ENCODE data around the gene PUM2. TPM values are rescaled to one million over a fixed set of nuclear protein-coding genes. Genes with fewer than 3 reads are reported as not detected.

Gene PUM2
- total RNA-seq, 1 experiment from 2014 or later, result 117 TPM

DNA sequence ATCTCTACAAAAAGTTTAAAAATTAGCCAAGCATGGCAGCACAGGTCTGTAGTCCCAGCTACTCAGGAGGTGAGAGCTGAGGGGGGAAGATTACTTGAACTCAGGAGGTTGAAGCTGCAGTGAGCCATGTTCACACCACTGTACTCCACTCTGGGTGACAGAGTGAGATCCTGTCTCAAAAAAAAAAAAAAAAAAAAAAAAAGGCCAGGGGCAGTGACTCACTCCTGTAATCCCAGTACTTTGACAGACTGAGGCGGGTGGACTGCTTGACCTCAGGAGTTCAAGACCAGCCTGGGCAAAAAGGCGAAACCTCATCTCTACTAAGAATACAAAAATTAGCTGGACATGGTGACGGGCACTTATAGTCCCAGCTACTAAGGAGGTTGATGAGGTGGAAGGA is 37.0 kb downstream of the PUM2 start:
- H3K27me3 Mint-ChIP-seq (ENCODE audit: insufficient read depth, unreplicated experiment), result no peaks in the 10 kb centered on the region
- intact Hi-C loops (cut with micrococcal nuclease; ENCODE audit: unreplicated experiment), result no loop called here
- peaks cover 4% of the 10 kb centered on the region for H3K4me1 Mint-ChIP-seq (ENCODE audit: low read depth, unreplicated experiment)
- POLR2A ChIA-PET, result no interaction called here
- Histone ChIP-seq H3K4me3 (ENCODE audit: low read depth, low read length) (no peak overlapping the region), H3K9me3 (no peaks in the 10 kb centered on the region), H3K4me1 (0 out of 2 replicates have a peak, but pooled peaks cover 4% of the 10 kb centered on the region), H3K27me3 (replicated peaks; ENCODE audit: control insufficient read depth, insufficient read depth, low read length) (no peaks in the 10 kb centered on the region), H3K36me3 (ENCODE audit: control insufficient read depth, insufficient read depth, low read length) (peaks cover 2% of the 10 kb centered on the region)
- no peaks in the 10 kb centered on the region for H3K9me3 Mint-ChIP-seq (ENCODE audit: unreplicated experiment)
- H3K4me3 Mint-ChIP-seq (ENCODE audit: unreplicated experiment), result no peak overlapping the region
- CTCF ChIA-PET, result interaction anchor here (0.7 kb wide), 1 partner anchor 61 kb away, joined by 8 read pairs; no protein-coding TSS in a partner anchor
- peaks cover 67% of the 10 kb centered on the region for H3K36me3 Mint-ChIP-seq (ENCODE audit: insufficient read depth, unreplicated experiment)
- no peak for DNase-seq
- H3K27ac Mint-ChIP-seq (ENCODE audit: unreplicated experiment), result no peak overlapping the region
- no TSS peak for BruUV-seq (replicated peaks)
- TF ChIP-seq CTCF (IDR thresholded peaks at IDR 0.05; ENCODE audit: insufficient read depth in 1 of 2, low read depth in 1 of 2, low read length in 1 of 2, severe bottlenecking in 1 of 2, unreplicated experiment in 1 of 2), result no peak

DNA sequence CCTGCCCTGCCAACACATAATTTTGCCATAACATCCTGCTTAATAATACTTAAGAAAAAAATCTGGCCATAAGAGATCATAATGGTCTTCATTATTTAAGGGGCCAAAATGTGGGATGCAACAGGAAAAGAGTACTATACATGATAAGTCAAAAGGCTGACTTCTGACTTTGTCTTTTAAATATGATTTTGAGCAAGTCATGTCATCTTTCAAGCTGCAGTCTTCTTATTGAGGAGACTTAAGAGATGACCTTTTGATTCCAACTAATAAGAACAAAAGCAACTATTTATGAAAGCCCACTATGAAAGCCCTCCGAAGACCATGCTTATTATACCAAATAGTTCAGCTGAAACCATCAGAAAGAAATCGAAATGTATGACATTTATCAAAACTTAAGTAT is 41.6 kb downstream of the PUM2 start:
- no peak for TF ChIP-seq CTCF (IDR thresholded peaks at IDR 0.05; ENCODE audit: insufficient read depth in 1 of 2, low read depth in 1 of 2, low read length in 1 of 2, severe bottlenecking in 1 of 2, unreplicated experiment in 1 of 2)
- CTCF ChIA-PET, result no interaction called here
- POLR2A ChIA-PET, result no interaction called here

DNA sequence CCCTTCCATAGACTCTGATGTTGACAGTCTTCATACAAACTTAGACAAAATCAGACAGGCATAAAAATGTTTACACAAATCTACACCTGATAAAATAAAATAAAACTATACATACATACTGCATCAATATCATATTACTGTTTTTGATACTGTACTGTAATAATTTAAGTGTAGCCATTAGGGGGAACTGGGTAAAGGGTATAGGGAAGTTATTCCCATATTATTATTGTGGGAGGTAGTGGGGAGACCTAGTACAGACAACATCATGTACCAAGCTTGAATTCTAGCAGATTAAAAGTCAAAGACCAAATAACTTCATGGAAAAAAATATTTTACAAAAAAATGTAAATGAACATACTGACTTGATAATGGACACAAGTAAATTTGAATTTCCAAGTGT is 43.3 kb downstream of the PUM2 start:
- no peak overlapping the region for H3K4me3 Mint-ChIP-seq (ENCODE audit: unreplicated experiment)
- CTCF ChIA-PET, result interaction anchor here (1.0 kb wide), 1 partner anchor 17 kb away, joined by 3 read pairs; no protein-coding TSS in a partner anchor

More for the DNA sequence above, 41.6 kb downstream of the PUM2 start:
- DNase-seq, result no peak
- H3K36me3 ChIP-seq (ENCODE audit: control insufficient read depth, insufficient read depth, low read length), result no peaks in the 10 kb centered on the region
- peaks cover 15% of the 10 kb centered on the region for H3K4me1 Mint-ChIP-seq (ENCODE audit: low read depth, unreplicated experiment)
- no peak overlapping the region for H3K27ac Mint-ChIP-seq (ENCODE audit: unreplicated experiment)
- H3K27me3 Mint-ChIP-seq (ENCODE audit: insufficient read depth, unreplicated experiment), result no peaks in the 10 kb centered on the region
- H3K36me3 Mint-ChIP-seq (ENCODE audit: insufficient read depth, unreplicated experiment), result peaks cover 64% of the 10 kb centered on the region
- H3K4me3 ChIP-seq (ENCODE audit: low read depth, low read length), result no peak overlapping the region
- no peaks in the 10 kb centered on the region for H3K9me3 Mint-ChIP-seq (ENCODE audit: unreplicated experiment)
- H3K9me3 ChIP-seq, result no peaks in the 10 kb centered on the region
- H3K27me3 ChIP-seq (replicated peaks; ENCODE audit: control insufficient read depth, insufficient read depth, low read length), result no peaks in the 10 kb centered on the region
- H3K4me3 Mint-ChIP-seq (ENCODE audit: unreplicated experiment), result no peak overlapping the region
- no TSS peak for BruUV-seq (replicated peaks)
- 0 out of 2 replicates have a peak, but pooled peaks cover 7% of the 10 kb centered on the region for H3K4me1 ChIP-seq
- intact Hi-C loops (cut with micrococcal nuclease; ENCODE audit: unreplicated experiment), result no loop called here

More for the DNA sequence above, 43.3 kb downstream of the PUM2 start:
- Mint-ChIP-seq H3K27me3 (ENCODE audit: insufficient read depth, unreplicated experiment) (no peaks in the 10 kb centered on the region), H3K9me3 (ENCODE audit: unreplicated experiment) (no peaks in the 10 kb centered on the region), H3K4me1 (ENCODE audit: low read depth, unreplicated experiment) (peaks cover 20% of the 10 kb centered on the region), H3K36me3 (ENCODE audit: insufficient read depth, unreplicated experiment) (peaks cover 64% of the 10 kb centered on the region), H3K27ac (ENCODE audit: unreplicated experiment) (no peak overlapping the region)
- no peaks in the 10 kb centered on the region for H3K36me3 ChIP-seq (ENCODE audit: control insufficient read depth, insufficient read depth, low read length)
- no TSS peak for BruUV-seq (replicated peaks)
- TF ChIP-seq CTCF (IDR thresholded peaks at IDR 0.05; ENCODE audit: insufficient read depth in 1 of 2, low read depth in 1 of 2, low read length in 1 of 2, severe bottlenecking in 1 of 2, unreplicated experiment in 1 of 2), result no peak
- no peaks in the 10 kb centered on the region for H3K9me3 ChIP-seq
- no peaks in the 10 kb centered on the region for H3K27me3 ChIP-seq (replicated peaks; ENCODE audit: control insufficient read depth, insufficient read depth, low read length)
- 0 out of 2 replicates have a peak, but pooled peaks cover 10% of the 10 kb centered on the region for H3K4me1 ChIP-seq
- POLR2A ChIA-PET, result no interaction called here
- no peak overlapping the region for H3K4me3 ChIP-seq (ENCODE audit: low read depth, low read length)
- intact Hi-C loops (cut with micrococcal nuclease; ENCODE audit: unreplicated experiment), result no loop called here
- DNase-seq, result no peak

Data from Caco-2 (cell line).